GM12874 (cell line): ENCODE measurements around the gene MT1G.

ENCODE experiments used
- TF ChIP-seq, protein P1 (sequence below): IDR thresholded peaks from 2 replicates; pipeline ENCODE4 v1.5.1; 2011; ENCODE audit warnings: low read depth, mild to moderate bottlenecking, control low read depth, low read length, moderate library complexity; ENCODE audit not compliant: insufficient read depth

The MT1G gene

GRCh38 chr16:56667581-56668571, at the start of gene MT1G:
TSS of gene MT1G (minus strand) at chr16:56668065. CDS start at chr16:56667993, 72 bp downstream.
- TF ChIP-seq, protein P1, sequence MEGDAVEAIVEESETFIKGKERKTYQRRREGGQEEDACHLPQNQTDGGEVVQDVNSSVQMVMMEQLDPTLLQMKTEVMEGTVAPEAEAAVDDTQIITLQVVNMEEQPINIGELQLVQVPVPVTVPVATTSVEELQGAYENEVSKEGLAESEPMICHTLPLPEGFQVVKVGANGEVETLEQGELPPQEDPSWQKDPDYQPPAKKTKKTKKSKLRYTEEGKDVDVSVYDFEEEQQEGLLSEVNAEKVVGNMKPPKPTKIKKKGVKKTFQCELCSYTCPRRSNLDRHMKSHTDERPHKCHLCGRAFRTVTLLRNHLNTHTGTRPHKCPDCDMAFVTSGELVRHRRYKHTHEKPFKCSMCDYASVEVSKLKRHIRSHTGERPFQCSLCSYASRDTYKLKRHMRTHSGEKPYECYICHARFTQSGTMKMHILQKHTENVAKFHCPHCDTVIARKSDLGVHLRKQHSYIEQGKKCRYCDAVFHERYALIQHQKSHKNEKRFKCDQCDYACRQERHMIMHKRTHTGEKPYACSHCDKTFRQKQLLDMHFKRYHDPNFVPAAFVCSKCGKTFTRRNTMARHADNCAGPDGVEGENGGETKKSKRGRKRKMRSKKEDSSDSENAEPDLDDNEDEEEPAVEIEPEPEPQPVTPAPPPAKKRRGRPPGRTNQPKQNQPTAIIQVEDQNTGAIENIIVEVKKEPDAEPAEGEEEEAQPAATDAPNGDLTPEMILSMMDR: no peak

DNA sequence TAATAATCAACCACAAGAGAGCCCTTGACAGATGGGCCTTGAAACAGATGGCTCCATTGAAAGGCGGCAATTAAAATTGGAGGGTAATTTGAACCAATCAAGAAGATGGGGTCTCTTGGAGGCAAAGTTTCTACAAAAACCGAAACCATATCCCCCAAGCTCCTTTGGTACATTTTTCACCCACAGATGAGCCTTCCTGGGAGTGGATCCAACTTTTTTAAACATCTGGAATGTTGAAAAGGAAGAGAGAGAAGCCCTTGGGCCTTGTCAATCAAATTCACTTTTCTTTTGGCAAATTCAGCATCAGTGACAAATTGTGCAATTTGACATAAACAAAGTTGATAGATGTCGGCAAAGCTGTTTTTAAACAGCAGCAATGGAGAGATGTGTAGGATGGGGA, 48.9 kb upstream of the MT1G start:
- TF ChIP-seq, protein P1: no peak

GRCh38 chr16:56715126-56715525, 47.3 kb upstream of the MT1G start:
- TF ChIP-seq, protein P1: no peak

- TF ChIP-seq, protein P1: no peak
Measured at GRCh38 chr16:56713794-56714193, 45.9 kb upstream of the MT1G start.

- TF ChIP-seq, protein P1: no peak
Measured at GRCh38 chr16:56711862-56712261, 44.0 kb upstream of the MT1G start.

DNA sequence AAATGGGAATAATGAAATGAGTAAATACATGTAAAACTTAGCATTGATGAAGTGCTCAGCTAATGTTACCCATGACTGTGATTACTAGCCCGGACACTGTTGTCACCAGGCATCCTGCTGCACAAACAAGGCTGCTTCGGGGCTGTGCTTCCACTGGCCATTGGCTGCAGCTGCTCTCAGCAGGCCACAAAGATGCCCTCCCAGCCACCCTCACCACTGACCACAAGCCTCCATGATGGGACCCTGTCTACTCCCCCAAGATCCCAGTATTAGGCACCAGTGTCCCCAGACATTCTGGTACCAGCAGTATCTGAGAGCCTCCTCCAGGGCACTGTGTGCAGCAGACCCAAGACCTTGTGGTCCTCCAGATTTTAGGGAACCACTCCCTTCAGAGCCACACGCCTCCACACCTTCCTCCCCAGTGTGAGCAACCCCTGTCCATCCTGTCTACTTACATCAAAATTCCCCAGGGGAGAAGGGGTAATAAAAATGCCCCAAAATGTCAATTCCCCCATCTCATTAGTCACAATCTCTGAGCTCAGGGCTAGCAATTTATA, 42.4 kb upstream of the MT1G start:
- TF ChIP-seq, protein P1: no peak

GRCh38 chr16:56709443-56710040, 41.7 kb upstream of the MT1G start:
- TF ChIP-seq, protein P1: no peak
